ENCODE results near the gene AKIRIN1. TPM values are rescaled to one million over a fixed set of nuclear protein-coding genes. Genes with fewer than 3 reads are reported as not detected.

Gene AKIRIN1
- total and polyA plus RNA-seq, 2 donors (not counting 3 experiments of a cell fraction or from before 2014, with no cell fraction given), result 28.4 to 43.4 TPM

DNA sequence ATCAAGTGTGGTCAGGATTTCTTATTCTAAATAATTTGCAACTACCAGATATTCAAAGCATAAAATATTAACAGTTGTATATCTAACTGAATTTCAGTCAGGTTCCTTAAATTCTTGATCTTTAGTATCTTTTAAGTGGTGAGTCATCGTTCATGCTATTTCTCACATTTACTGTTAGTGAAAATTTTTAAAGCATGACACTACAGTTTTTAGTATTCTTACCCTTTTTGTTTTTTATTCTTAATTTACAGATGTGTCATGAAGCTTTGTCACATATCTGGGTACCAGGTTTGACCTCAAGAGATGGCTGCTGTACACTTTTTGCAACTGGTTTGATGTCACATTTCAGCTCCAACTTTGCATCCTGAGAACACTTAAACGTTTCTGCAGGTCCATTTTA, 12.7 kb downstream of the AKIRIN1 start:
- Histone ChIP-seq H3K9me3 (replicated peaks; ENCODE audit: control insufficient read depth, insufficient read depth, low read length) (no peaks in the 10 kb centered on the region), H3K27ac (ENCODE audit: insufficient read depth, low read depth, low read length) (no peak overlapping the region), H3K9ac (replicated peaks; ENCODE audit: extremely low read depth, insufficient read depth, low read length) (no peak overlapping the region), H3K36me3 (ENCODE audit: control insufficient read depth in 2 of 2, extremely low read depth in 1 of 2, insufficient read depth in 2 of 2, low read length in 2 of 2) (peaks cover 28 to 32% of the 10 kb centered on the region in 2 experiments), H3K4me3 (replicated peaks in 1 of 3; ENCODE audit: insufficient read depth in 1 of 3, low read depth in 1 of 3, low read length in 3 of 3) (no peak overlapping the region), H3K79me2 (ENCODE audit: control insufficient read depth, insufficient read depth, low read length) (peaks cover 9% of the 10 kb centered on the region), H3K4me1 (ENCODE audit: control insufficient read depth, extremely low read depth, insufficient read depth, low read length) (no peaks in the 10 kb centered on the region), H3K27me3 (ENCODE audit: control insufficient read depth in 2 of 2, insufficient read depth in 2 of 2, low read length in 2 of 2) (no peaks in the 10 kb centered on the region), H3K9me1 (replicated peaks; ENCODE audit: control insufficient read depth, extremely low read depth, insufficient read depth, low read length) (no peaks in the 10 kb centered on the region), H4K20me1 (replicated peaks; ENCODE audit: control insufficient read depth, extremely low read depth, insufficient read depth, low read length) (peaks cover 4% of the 10 kb centered on the region), H3K4me2 (ENCODE audit: insufficient read depth, low read length) (no peak overlapping the region), H2AFZ (ENCODE audit: low read depth, low read length) (no peak overlapping the region)
- intact Hi-C loops (cut with micrococcal nuclease) (no loop called here), dilution Hi-C loops (cut with MboI; ENCODE audit: extremely low pct_ligation_motif_present, low sequenced_read_pairs) (no loop called here)
- ChIA-PET POLR2A (no interaction called here), CTCF (interaction anchor here (0.7 kb wide), 1 partner anchor 88 kb away, joined by 3 read pairs; no protein-coding TSS in a partner anchor)
- DNase-seq (ENCODE audit: low read depth, low spot score), result no peak
- TF ChIP-seq JUN (IDR thresholded peaks at IDR 0.05; ENCODE audit: borderline replicate concordance, insufficient read depth, insufficient read length, low read depth) (peak; percentile 25), FOS (IDR thresholded peaks at IDR 0.05; ENCODE audit: borderline replicate concordance, insufficient read depth, low read length) (peak; percentile 33), EZH2 (IDR thresholded peaks at IDR 0.05; ENCODE audit: borderline replicate concordance, low read depth, low read length, severe bottlenecking) (no peak)
- no peak for FAIRE-seq
- no TSS peak for BruUV-seq (replicated peaks)

GRCh38 chr1:39006287-39006686, 15.2 kb downstream of the AKIRIN1 start:
- Histone ChIP-seq H3K79me2 (ENCODE audit: control insufficient read depth, insufficient read depth, low read length) (peaks cover 2% of the 10 kb centered on the region), H3K27ac (ENCODE audit: insufficient read depth, low read depth, low read length) (no peak overlapping the region), H3K4me3 (replicated peaks in 1 of 3; ENCODE audit: insufficient read depth in 1 of 3, low read depth in 1 of 3, low read length in 3 of 3) (no peak overlapping the region), H3K9ac (replicated peaks; ENCODE audit: extremely low read depth, insufficient read depth, low read length) (no peak overlapping the region), H4K20me1 (replicated peaks; ENCODE audit: control insufficient read depth, extremely low read depth, insufficient read depth, low read length) (no peaks in the 10 kb centered on the region), H3K4me1 (ENCODE audit: control insufficient read depth, extremely low read depth, insufficient read depth, low read length) (no peaks in the 10 kb centered on the region), H2AFZ (ENCODE audit: low read depth, low read length) (no peak overlapping the region), H3K9me1 (replicated peaks; ENCODE audit: control insufficient read depth, extremely low read depth, insufficient read depth, low read length) (no peaks in the 10 kb centered on the region), H3K4me2 (ENCODE audit: insufficient read depth, low read length) (no peak overlapping the region), H3K27me3 (ENCODE audit: control insufficient read depth in 2 of 2, insufficient read depth in 2 of 2, low read length in 2 of 2) (no peaks in the 10 kb centered on the region), H3K9me3 (replicated peaks; ENCODE audit: control insufficient read depth, insufficient read depth, low read length) (no peaks in the 10 kb centered on the region), H3K36me3 (ENCODE audit: control insufficient read depth in 2 of 2, extremely low read depth in 1 of 2, insufficient read depth in 2 of 2, low read length in 2 of 2) (peaks cover 24 to 30% of the 10 kb centered on the region in 2 experiments)
- ChIA-PET POLR2A (no interaction called here), CTCF (interaction anchor here (1.2 to 2.3 kb wide), 2 partner anchors 84 to 86 kb away, joined by 4 to 9 read pairs; no protein-coding TSS in a partner anchor)
- TF ChIP-seq, protein P1, sequence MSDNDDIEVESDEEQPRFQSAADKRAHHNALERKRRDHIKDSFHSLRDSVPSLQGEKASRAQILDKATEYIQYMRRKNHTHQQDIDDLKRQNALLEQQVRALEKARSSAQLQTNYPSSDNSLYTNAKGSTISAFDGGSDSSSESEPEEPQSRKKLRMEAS (IDR thresholded peaks at IDR 0.05; ENCODE audit: insufficient read depth, insufficient read length), result no peak
- no peak for TF ChIP-seq CTCF (IDR thresholded peaks at IDR 0.05; ENCODE audit: extremely low read depth in 1 of 2, insufficient read depth in 1 of 2, low read depth in 1 of 2, low read length in 2 of 2)
- DNase-seq (ENCODE audit: low read depth, low spot score) (no peak), FAIRE-seq (no peak)
- intact Hi-C loops (cut with micrococcal nuclease), result no loop called here
- no TSS peak for BruUV-seq (replicated peaks)
- dilution Hi-C loops (cut with MboI; ENCODE audit: extremely low pct_ligation_motif_present, low sequenced_read_pairs), result no loop called here
